LNCaP clone FGC (cell line): ENCODE results near the gene PLXNB3.

ENCODE experiments used
- DNase-seq: peaks from one replicate; pipeline ENCODE4 v3.0.0-alpha.2; 2011; ENCODE audit warnings: low read depth
- H3K4me3 ChIP-seq: 2 replicates; pipeline ENCODE4 v1.5.1; 2011; ENCODE audit warnings: mild to moderate bottlenecking, low read depth, low read length, control low read depth
- TF ChIP-seq, protein P1 (sequence below): IDR thresholded peaks from 2 replicates; pipeline ENCODE4 v1.5.1; 2012; ENCODE audit warnings: mild to moderate bottlenecking; ENCODE audit not compliant: control insufficient read depth, insufficient read depth; ENCODE audit errors: extremely low read depth

The PLXNB3 gene

GRCh38 chrX:153732401-153732800 is 31.6 kb upstream of the PLXNB3 start:
- no peak overlapping the region for H3K4me3 ChIP-seq
- TF ChIP-seq, protein P1, sequence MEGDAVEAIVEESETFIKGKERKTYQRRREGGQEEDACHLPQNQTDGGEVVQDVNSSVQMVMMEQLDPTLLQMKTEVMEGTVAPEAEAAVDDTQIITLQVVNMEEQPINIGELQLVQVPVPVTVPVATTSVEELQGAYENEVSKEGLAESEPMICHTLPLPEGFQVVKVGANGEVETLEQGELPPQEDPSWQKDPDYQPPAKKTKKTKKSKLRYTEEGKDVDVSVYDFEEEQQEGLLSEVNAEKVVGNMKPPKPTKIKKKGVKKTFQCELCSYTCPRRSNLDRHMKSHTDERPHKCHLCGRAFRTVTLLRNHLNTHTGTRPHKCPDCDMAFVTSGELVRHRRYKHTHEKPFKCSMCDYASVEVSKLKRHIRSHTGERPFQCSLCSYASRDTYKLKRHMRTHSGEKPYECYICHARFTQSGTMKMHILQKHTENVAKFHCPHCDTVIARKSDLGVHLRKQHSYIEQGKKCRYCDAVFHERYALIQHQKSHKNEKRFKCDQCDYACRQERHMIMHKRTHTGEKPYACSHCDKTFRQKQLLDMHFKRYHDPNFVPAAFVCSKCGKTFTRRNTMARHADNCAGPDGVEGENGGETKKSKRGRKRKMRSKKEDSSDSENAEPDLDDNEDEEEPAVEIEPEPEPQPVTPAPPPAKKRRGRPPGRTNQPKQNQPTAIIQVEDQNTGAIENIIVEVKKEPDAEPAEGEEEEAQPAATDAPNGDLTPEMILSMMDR, result no peak
- no peak for DNase-seq

DNA sequence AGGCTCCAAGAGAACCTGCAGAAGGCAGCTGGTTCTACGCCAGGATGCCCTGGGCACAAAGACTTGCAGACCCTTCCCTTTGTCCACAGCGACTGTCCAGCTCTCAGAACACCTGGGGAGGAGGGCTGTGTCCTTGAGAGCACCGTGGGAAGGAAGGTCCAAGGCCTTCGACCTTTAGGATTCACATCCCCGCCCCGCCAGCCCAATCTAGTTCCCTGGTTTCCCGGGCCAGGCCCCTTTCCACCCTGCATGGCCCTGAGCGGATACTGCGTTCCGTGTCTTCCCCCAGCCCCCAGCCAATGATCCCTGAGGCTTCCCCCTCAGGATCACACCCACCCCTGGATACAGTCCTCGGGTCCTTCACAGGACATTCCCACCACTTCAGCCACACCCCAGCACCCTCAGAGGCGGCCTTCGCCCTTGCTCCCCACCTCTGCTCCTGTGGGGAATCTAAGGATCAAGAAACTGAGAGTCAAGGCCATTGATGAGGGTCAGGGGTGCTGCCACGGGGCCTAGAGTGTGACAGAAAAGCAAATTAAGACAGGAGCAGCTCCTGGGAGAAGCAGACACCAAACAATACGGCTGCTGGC is 30.3 kb upstream of the PLXNB3 start:
- H3K4me3 ChIP-seq, result no peak overlapping the region
- TF ChIP-seq, protein P1, result no peak
- no peak for DNase-seq

- no peak overlapping the region for H3K4me3 ChIP-seq
- TF ChIP-seq, protein P1, result no peak
- DNase-seq, result no peak
Measured at GRCh38 chrX:153734871-153735270, 29.2 kb upstream of the PLXNB3 start.

- DNase-seq, result no peak
- TF ChIP-seq, protein P1, result no peak
- no peak overlapping the region for H3K4me3 ChIP-seq
Measured at GRCh38 chrX:153735274-153735673, 28.8 kb upstream of the PLXNB3 start.

DNA sequence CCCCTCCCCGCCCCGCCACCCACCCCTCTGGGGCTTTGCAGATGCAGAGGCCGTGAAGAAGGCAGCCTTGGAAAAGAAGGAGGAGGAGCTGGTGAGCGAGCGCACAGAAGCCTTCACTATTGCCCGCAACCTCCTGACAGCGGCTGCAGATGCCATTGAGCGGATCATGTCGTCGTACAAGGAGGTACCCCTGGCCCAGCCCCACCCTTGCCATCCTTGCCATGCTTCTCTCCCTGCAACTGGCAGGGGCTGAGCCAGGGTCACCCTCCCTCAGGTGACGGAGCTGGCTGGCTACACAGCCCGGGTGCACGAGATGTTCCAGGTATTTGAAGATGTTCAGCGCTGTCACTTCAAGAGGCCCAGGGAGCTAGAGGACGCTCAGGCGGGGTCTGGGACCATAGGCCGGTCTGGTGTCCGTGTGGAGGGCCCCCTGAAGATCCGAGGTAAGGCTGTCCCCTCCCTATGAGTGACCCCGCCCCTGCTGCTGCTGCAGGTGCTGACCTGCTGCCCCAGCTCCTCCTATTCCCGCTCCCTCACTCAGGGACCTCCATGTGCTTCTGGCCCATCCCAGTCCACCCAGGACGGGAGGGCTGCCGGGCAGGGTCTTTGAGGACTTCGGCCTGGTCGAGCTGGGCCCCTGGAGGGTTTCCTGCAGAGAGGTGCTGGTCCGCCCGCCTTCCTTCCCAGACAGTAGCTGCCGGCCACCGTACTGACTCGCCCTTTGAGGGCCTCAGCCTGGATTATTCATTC is 27.8 kb upstream of the PLXNB3 start:
- H3K4me3 ChIP-seq, result no peak overlapping the region
- no peak for DNase-seq
- TF ChIP-seq, protein P1, result no peak

- no peak for DNase-seq
- no peak overlapping the region for H3K4me3 ChIP-seq
- TF ChIP-seq, protein P1, result no peak
Measured at GRCh38 chrX:153736871-153737441, 27.1 kb upstream of the PLXNB3 start.

- TF ChIP-seq, protein P1, result no peak
- no peak for DNase-seq
- H3K4me3 ChIP-seq, result no peak overlapping the region
Measured at GRCh38 chrX:153738056-153738605, 25.9 kb upstream of the PLXNB3 start.
